Astrocyte (in vitro differentiated cells and primary cell): ENCODE data around the gene NDUFC1. TPM values are rescaled to one million over a fixed set of nuclear protein-coding genes. Genes with fewer than 3 reads are reported as not detected.
"Not testable (repeated sequence)": the region's sequence is repeated elsewhere in the genome, so short reads cannot be mapped to it uniquely, and the experiment has no call there.

Experiments used
- DNase-seq: peaks from one replicate; pipeline ENCODE4 v3.0.0-alpha.2; 2010; ENCODE audit warnings: low read depth
- FAIRE-seq: peaks from 2 replicates; lab custom pipeline; 2011; peaks lifted over from hg19 to GRCh38; lab: Jason Lieb, UNC
- H2AFZ ChIP-seq: 2 replicates; pipeline ENCODE4 v1.6.0; 2012; ENCODE audit warnings: low read depth, low read length, inconsistent platforms
- H3K27ac ChIP-seq: 2 replicates; pipeline ENCODE4 v1.5.1; 2011; ENCODE audit warnings: low read depth, low read length, inconsistent platforms
- H3K27me3 ChIP-seq: 2 replicates; pipeline ENCODE4 v1.6.0; 2011; ENCODE audit warnings: low read length, inconsistent platforms; ENCODE audit not compliant: insufficient read depth
- H3K36me3 ChIP-seq: 2 replicates; pipeline ENCODE4 v1.5.1; 2011; ENCODE audit warnings: low read length, inconsistent platforms; ENCODE audit not compliant: insufficient read depth
- H3K4me1 ChIP-seq: 2 replicates; pipeline ENCODE4 v1.5.1; 2011; ENCODE audit warnings: low read length, inconsistent platforms; ENCODE audit not compliant: insufficient read depth
- H3K4me2 ChIP-seq: 2 replicates; pipeline ENCODE4 v1.6.0; 2012; ENCODE audit warnings: low read length, inconsistent platforms
- H3K4me3 ChIP-seq: 2 replicates; pipeline ENCODE4 v1.5.1; 2011; ENCODE audit warnings: low read depth, mild to moderate bottlenecking, low read length, inconsistent platforms; ENCODE audit not compliant: insufficient read depth
- H3K79me2 ChIP-seq: 2 replicates; pipeline ENCODE4 v1.6.0; 2012; ENCODE audit warnings: mild to moderate bottlenecking, low read length, inconsistent platforms; ENCODE audit not compliant: insufficient read depth
- H3K9ac ChIP-seq: 2 replicates; pipeline ENCODE4 v1.6.0; 2012; ENCODE audit warnings: mild to moderate bottlenecking, low read length, inconsistent platforms
- H3K9me3 ChIP-seq: 2 replicates; pipeline ENCODE4 v1.5.1; 2012; ENCODE audit warnings: low read depth, mild to moderate bottlenecking, low read length, inconsistent platforms; ENCODE audit not compliant: insufficient read depth
- H4K20me1 ChIP-seq: 2 replicates; pipeline ENCODE4 v1.6.0; 2012; ENCODE audit warnings: low read length, inconsistent platforms; ENCODE audit not compliant: insufficient read depth
- H3K27ac Mint-ChIP-seq: one replicate; pipeline ENCODE4 v1.8.0; 2021; ENCODE audit warnings: mild to moderate bottlenecking, mixed read lengths; ENCODE audit not compliant: unreplicated experiment
- H3K27me3 Mint-ChIP-seq: one replicate; pipeline ENCODE4 v1.8.0; 2021; ENCODE audit warnings: low read depth, mixed read lengths; ENCODE audit not compliant: unreplicated experiment
- H3K36me3 Mint-ChIP-seq: one replicate; pipeline ENCODE4 v1.8.0; 2021; ENCODE audit warnings: low read depth, mixed read lengths; ENCODE audit not compliant: unreplicated experiment
- H3K4me1 Mint-ChIP-seq: one replicate; pipeline ENCODE4 v1.8.0; 2021; ENCODE audit warnings: low read depth, mixed read lengths; ENCODE audit not compliant: unreplicated experiment
- H3K4me3 Mint-ChIP-seq: one replicate; pipeline ENCODE4 v1.8.0; 2021; ENCODE audit warnings: mild to moderate bottlenecking, moderate library complexity, mixed read lengths; ENCODE audit not compliant: unreplicated experiment
- H3K9me3 Mint-ChIP-seq: one replicate; pipeline ENCODE4 v1.8.0; 2021; ENCODE audit warnings: mild to moderate bottlenecking, mixed read lengths; ENCODE audit not compliant: unreplicated experiment
- CTCF ChIP-seq: IDR thresholded peaks from 2 replicates; pipeline ENCODE4 v1.5.1; 2011; ENCODE audit warnings: low read depth, mild to moderate bottlenecking, inconsistent platforms, low read length, moderate library complexity; ENCODE audit not compliant: insufficient read depth
- EZH2 ChIP-seq: IDR thresholded peaks from 2 replicates; pipeline ENCODE4 v1.6.1; 2012; ENCODE audit warnings: mild to moderate bottlenecking, low read length, inconsistent platforms; ENCODE audit not compliant: insufficient read depth
- total RNA-seq: library from RNA; stranded (reverse); gene quantifications from 2 replicates; pipeline ENCODE4 v1.2.1, GENCODE V29; 2021

NDUFC1 gene
- total RNA-seq, 1 donor from 2014 or later, result 49.2 TPM

GRCh38 chr4:139329665-139330200 is 27.5 kb upstream of the NDUFC1 start:
- Mint-ChIP-seq H3K4me3 (no peak overlapping the region), H3K36me3 (peaks cover 2% of the 10 kb centered on the region), H3K4me1 (peaks cover 8% of the 10 kb centered on the region), H3K9me3 (no peaks in the 10 kb centered on the region), H3K27me3 (no peaks in the 10 kb centered on the region), H3K27ac (peak overlapping the region; percentile 47)
- TF ChIP-seq CTCF (no peak), EZH2 (no peak)
- H3K27me3 ChIP-seq, result no peaks in the 10 kb centered on the region
- H3K4me1 ChIP-seq, result no peaks in the 10 kb centered on the region
- H3K4me2 ChIP-seq, result no peak overlapping the region
- H2AFZ ChIP-seq, result no peak overlapping the region
- H3K36me3 ChIP-seq, result peaks cover 6% of the 10 kb centered on the region
- H3K9me3 ChIP-seq, result no peaks in the 10 kb centered on the region
- DNase-seq (no peak), FAIRE-seq (no peak)
- no peak overlapping the region for H3K4me3 ChIP-seq
- H4K20me1 ChIP-seq, result peaks cover 67% of the 10 kb centered on the region
- no peak overlapping the region for H3K27ac ChIP-seq
- no peak overlapping the region for H3K9ac ChIP-seq
- H3K79me2 ChIP-seq, result peaks cover 99% of the 10 kb centered on the region

- no peak for FAIRE-seq
- Histone ChIP-seq H3K4me3 (no peak overlapping the region), H3K9ac (no peak overlapping the region), H2AFZ (no peak overlapping the region), H3K9me3 (no peaks in the 10 kb centered on the region), H3K27ac (no peak overlapping the region), H3K27me3 (no peaks in the 10 kb centered on the region), H4K20me1 (peaks cover 82% of the 10 kb centered on the region), H3K79me2 (peaks cover 99% of the 10 kb centered on the region), H3K36me3 (no peaks in the 10 kb centered on the region), H3K4me2 (no peak overlapping the region), H3K4me1 (no peaks in the 10 kb centered on the region)
- DNase-seq, result no peak
- Mint-ChIP-seq H3K9me3 (no peaks in the 10 kb centered on the region), H3K4me1 (peaks cover 10% of the 10 kb centered on the region), H3K27me3 (no peaks in the 10 kb centered on the region), H3K4me3 (no peak overlapping the region), H3K36me3 (peaks cover 4% of the 10 kb centered on the region), H3K27ac (no peak overlapping the region)
- TF ChIP-seq EZH2 (no peak), CTCF (no peak)
Measured at GRCh38 chr4:139324620-139325019, 22.3 kb upstream of the NDUFC1 start.

GRCh38 chr4:139322541-139322940 is 20.3 kb upstream of the NDUFC1 start:
- not testable (repeated sequence) for H3K36me3 Mint-ChIP-seq, H3K4me2 ChIP-seq, H3K36me3 ChIP-seq, H3K27ac ChIP-seq, H3K4me3 Mint-ChIP-seq, FAIRE-seq, H3K27ac Mint-ChIP-seq, H3K9me3 Mint-ChIP-seq, H3K4me1 Mint-ChIP-seq, H3K27me3 Mint-ChIP-seq, H3K27me3 ChIP-seq, DNase-seq, H2AFZ ChIP-seq, H3K9ac ChIP-seq, H3K9me3 ChIP-seq, H3K4me1 ChIP-seq, H3K4me3 ChIP-seq
- peaks cover 100% of the 10 kb centered on the region for H3K79me2 ChIP-seq
- H4K20me1 ChIP-seq, result peaks cover 92% of the 10 kb centered on the region

- not testable (repeated sequence) for H3K4me2 ChIP-seq, H3K9me3 ChIP-seq, H3K4me3 ChIP-seq, H3K9me3 Mint-ChIP-seq, H3K36me3 Mint-ChIP-seq, FAIRE-seq, H3K27me3 ChIP-seq, H3K9ac ChIP-seq, H3K36me3 ChIP-seq, DNase-seq, H3K27me3 Mint-ChIP-seq, H3K4me1 ChIP-seq, H3K4me3 Mint-ChIP-seq, H3K27ac Mint-ChIP-seq, H2AFZ ChIP-seq, H3K27ac ChIP-seq
- peaks cover 92% of the 10 kb centered on the region for H4K20me1 ChIP-seq
- peaks cover 11% of the 10 kb centered on the region for H3K4me1 Mint-ChIP-seq
- peaks cover 100% of the 10 kb centered on the region for H3K79me2 ChIP-seq
Measured at GRCh38 chr4:139322070-139322469, 19.8 kb upstream of the NDUFC1 start.
